ENCODE results near the gene SUCO.
"Not testable (repeated sequence)": the region's sequence is repeated elsewhere in the genome, so short reads cannot be mapped to it uniquely, and the experiment has no call there.

The SUCO gene

GRCh38 chr1:172487550-172487949 is 45.4 kb upstream of the SUCO start:
- no peak for TF ChIP-seq CTCF (IDR thresholded peaks at IDR 0.05; ENCODE audit: low read depth, low read length, missing control alignments)
- H3K4me3 ChIP-seq (replicated peaks; ENCODE audit: low read depth, low read length) = no peak overlapping the region
- DNase-seq (ENCODE audit: extremely low read depth, low read depth) = no peak

GRCh38 chr1:172488393-172488792 is 44.6 kb upstream of the SUCO start:
- no peak for TF ChIP-seq CTCF (IDR thresholded peaks at IDR 0.05; ENCODE audit: low read depth, low read length, missing control alignments)
- DNase-seq (ENCODE audit: extremely low read depth, low read depth) = no peak
- H3K4me3 ChIP-seq (replicated peaks; ENCODE audit: low read depth, low read length) = no peak overlapping the region

GRCh38 chr1:172489847-172490246 is 43.1 kb upstream of the SUCO start:
- no peak overlapping the region for H3K4me3 ChIP-seq (replicated peaks; ENCODE audit: low read depth, low read length)
- no peak for TF ChIP-seq CTCF (IDR thresholded peaks at IDR 0.05; ENCODE audit: low read depth, low read length, missing control alignments)
- no peak for DNase-seq (ENCODE audit: extremely low read depth, low read depth)

GRCh38 chr1:172492421-172492820 is 40.5 kb upstream of the SUCO start:
- H3K4me3 ChIP-seq (replicated peaks; ENCODE audit: low read depth, low read length) = no peak overlapping the region
- no peak for DNase-seq (ENCODE audit: extremely low read depth, low read depth)
- no peak for TF ChIP-seq CTCF (IDR thresholded peaks at IDR 0.05; ENCODE audit: low read depth, low read length, missing control alignments)

GRCh38 chr1:172494166-172494565 is 38.8 kb upstream of the SUCO start:
- TF ChIP-seq CTCF (IDR thresholded peaks at IDR 0.05; ENCODE audit: low read depth, low read length, missing control alignments) = no peak
- no peak for DNase-seq (ENCODE audit: extremely low read depth, low read depth)
- H3K4me3 ChIP-seq (replicated peaks; ENCODE audit: low read depth, low read length) = no peak overlapping the region

- not testable (repeated sequence) for DNase-seq (ENCODE audit: extremely low read depth, low read depth); H3K4me3 ChIP-seq (replicated peaks; ENCODE audit: low read depth, low read length)
Measured at GRCh38 chr1:172496127-172496526, 36.8 kb upstream of the SUCO start.

- H3K4me3 ChIP-seq (replicated peaks; ENCODE audit: low read depth, low read length) = no peak overlapping the region
- DNase-seq (ENCODE audit: extremely low read depth, low read depth) = no peak
- TF ChIP-seq CTCF (IDR thresholded peaks at IDR 0.05; ENCODE audit: low read depth, low read length, missing control alignments) = no peak
Measured at GRCh38 chr1:172496678-172497077, 36.3 kb upstream of the SUCO start.
